GM19468 (cell line): ENCODE measurements around the gene E2F2.
"Not testable (repeated sequence)": the region's sequence is repeated elsewhere in the genome, so short reads cannot be mapped to it uniquely, and the experiment has no call there.

Experiments used
- ATAC-seq: cut with Tn5 transposase; IDR thresholded peaks from one replicate; pipeline ENCODE4 v1.9.1; 2021; ENCODE audit warnings: mild to moderate bottlenecking, moderate library complexity, moderate number of reproducible peaks; ENCODE audit not compliant: unreplicated experiment; ENCODE audit errors: extremely low read depth

The E2F2 gene

DNA sequence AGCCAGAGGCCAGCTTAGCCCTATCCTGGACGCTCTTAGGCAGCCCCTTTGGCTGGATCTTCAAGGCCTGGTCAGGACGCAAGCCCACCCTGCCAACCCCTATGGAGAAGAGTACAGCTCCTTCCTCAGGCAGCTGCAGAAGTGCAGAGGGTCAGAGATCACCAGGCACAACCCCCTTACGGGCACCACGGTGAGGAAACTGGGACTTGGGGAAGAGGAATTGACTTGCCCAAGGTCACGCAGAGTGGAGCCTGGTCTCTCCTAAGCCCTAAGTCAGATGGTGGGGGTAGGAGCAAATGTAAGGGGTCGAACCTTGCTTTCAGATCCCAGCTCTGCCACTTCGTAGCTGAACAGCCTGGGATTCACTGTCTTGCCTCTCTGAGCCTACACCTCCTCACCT lies 3.7 kb downstream of the E2F2 start:
- no peak for ATAC-seq

DNA sequence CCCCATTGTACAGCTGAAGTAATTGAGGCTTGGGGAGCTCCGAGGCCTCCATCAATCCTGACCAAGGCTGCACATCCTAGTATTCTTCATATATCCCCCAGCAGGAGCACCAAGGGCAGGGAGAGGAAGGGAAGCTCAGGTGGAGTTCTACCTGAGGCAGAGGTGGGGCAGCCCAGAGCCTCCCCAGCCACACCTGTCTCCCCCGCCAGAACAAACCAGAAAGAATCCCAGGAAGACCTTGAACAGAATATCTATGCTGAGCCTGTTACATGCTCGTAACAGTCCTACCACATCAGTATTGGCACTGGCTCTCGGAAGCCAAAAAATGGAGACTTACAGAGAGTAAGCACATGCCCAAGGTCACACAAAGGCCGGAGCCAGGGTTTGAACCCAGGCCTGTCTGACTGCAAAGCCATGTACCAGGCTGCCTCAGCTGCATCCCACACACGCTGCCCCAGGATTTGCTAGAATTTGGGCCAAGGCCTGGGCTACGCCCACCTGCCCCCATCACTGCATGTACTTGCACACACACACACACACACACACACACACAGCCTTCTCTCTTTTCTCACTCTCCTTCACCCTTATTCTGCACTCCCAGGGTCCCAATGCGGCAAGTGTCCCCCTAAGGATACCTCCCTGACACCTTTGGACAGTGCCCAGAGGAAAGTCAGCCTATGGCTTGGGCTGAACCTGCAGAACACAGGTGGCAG lies 4.5 kb downstream of the E2F2 start:
- ATAC-seq: no peak

DNA sequence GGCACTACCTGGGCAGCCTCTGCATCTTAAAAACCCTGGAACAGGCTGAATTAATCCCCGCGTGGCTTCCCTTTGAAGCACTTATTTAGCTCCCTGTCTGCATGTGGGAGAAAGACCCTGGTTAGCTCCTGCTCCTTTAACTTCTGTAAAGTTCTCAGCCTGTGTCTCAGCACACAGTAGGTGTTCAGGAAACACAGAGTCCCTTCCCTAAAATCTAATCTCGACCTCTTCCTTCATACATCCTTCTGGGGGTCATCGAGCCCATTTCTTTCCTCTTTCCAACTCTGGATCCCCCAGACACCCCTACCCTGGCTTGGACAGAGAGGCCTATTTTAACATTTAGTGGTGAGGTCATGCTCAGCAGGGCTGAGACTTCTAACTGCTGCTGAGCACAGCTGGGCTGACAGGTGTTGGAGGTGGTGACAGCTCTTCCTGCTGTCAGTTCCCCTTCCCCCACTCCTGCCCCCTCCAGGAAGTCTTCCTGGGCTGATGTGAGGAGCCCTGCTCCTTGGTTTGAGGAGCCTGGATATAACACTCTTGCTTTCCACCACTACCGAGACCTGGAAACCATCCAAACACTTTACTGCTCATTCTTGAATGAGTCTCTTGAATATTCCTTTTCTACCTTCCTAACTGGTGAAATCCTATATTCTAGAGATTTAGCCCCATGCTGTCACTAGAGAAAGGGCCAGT lies 5.3 kb downstream of the E2F2 start:
- no peak for ATAC-seq

DNA sequence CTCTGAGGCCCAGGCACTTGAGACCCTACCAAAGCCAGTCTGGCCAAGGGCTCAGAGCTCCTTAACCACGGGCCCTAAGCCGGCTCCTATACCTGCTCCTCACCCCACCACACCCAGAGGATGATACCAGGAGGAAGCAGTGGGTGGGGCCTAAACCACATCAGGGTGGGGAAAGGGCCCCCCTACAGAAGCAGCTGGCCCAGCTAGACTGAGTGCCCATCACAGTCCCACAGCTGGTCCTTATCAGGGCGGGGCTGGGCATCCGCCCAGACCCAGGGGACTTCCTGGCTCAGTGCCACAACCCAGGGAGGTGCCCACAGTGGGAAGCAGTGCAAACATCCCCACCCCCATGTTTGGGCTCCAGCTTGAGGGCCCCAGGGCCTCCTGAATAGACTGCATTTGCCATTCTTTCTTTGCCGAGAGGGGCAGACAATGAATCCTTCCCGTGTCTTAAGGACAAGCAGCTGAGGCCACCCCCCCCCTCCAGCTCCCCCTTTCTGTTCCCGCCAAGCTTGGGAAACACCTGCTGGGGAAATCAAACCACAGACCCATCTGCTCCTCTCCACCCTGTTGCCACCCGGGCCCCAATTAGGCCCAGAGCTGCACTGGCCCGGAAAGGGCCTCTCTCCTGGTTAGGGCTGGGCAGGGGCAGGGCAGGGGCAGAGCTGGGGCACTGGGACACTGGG lies 6.2 kb downstream of the E2F2 start:
- no peak for ATAC-seq

GRCh38 chr1:23524163-23524562 lies 6.9 kb downstream of the E2F2 start:
- no peak for ATAC-seq

- ATAC-seq: no peak
These were observed 8.6 kb downstream of the E2F2 start for GRCh38 chr1:23522244-23522982.

DNA sequence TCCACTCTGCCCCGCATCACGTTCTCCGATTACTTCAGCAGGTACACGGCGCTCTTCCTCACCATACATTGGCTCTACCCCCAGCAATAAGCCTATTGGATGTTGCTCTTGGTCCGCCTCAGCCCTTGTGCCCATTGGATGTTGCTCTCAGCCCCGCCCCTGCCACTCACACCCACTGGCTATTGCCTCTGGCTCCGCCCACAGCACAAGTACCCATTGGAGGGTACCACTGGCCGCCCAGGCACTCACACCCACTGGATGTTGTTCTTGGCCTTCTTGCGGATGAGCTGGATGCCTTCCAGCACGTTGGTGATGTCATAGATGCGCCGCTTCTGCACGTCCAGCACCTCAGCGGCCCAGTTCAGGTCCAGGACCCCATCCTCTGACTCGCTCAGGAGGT lies 9.4 kb downstream of the E2F2 start:
- ATAC-seq: no peak

DNA sequence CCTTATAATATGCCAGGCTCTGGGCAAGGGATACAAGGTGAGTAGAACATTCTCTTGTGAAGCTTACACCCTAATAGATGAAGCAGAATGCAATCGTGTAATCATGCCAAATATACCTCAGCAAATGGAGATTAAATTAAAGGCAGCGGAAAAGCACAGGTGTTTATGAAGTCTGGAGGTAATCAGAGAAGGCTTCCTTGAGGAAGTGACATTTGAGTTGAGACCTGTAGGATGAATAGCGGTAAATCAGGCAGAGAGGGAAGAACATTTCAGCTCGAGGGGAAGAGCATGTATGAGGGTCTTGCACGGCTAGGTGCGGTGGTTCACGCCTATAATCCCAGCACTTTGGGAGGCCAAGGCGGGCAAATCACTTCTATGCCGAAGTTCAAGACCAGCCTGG lies 13.5 kb downstream of the E2F2 start:
- no peak for ATAC-seq

GRCh38 chr1:23515905-23516304 lies 15.1 kb downstream of the E2F2 start:
- ATAC-seq: no peak

GRCh38 chr1:23514111-23514679 lies 16.8 kb downstream of the E2F2 start:
- ATAC-seq: no peak

DNA sequence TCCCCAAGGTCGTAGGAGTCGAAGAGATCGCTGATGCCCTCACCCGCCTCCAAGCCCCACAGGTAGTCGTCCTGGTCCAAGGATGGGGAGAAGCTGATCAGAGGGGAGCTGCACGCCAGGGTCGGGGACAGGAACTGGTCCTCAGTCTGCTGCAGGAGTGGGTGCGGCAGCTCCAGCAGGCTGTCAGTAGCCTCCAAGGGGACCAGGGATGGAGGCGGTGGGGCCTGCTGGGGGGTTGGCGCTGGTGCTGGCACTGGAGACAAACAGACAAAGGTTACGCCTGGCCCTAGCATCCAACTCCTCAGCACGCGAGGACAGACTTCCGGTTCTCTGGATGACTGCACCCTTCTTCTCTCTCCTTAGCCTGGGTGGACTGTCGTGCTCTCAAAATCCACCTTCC lies 21.1 kb downstream of the E2F2 start:
- no peak for ATAC-seq

DNA sequence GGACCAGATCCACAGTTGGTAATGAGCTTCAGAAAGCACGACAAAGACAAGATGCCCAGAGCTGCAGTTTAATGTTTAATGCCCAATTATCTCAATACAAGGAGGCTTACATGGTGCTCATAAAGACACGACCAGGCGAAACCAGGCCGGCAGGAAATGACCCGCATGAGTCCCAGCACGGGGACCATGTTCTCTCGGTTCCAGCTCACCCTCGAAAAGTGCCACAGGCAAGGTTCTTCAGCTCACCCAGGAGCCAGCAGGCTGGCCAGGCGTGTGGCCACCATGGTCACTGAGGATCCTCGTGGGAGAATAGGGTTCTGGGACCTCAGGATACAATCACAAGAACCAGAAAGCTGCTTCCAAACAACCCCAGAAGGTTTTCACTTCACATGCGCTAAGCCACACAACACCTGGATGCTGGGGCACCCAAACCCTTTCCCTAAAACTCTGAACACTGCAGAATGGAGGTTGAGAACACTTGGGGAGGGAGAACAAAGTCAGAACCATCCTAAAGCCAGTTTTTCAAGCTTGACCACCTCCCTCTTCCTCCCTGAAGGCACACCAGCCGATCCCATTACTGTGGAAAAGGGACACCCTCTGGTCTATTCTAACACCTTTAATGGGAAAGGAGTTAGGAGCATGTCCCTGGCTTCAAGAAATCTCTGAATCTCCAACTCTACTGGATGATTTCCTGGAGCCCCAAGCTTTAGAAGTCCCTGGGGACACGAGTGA lies 24.5 kb downstream of the E2F2 start:
- no peak for ATAC-seq

GRCh38 chr1:23505851-23506250 lies 25.2 kb downstream of the E2F2 start:
- no peak for ATAC-seq

- ATAC-seq: not testable (repeated sequence)
These were observed 26.9 kb downstream of the E2F2 start for GRCh38 chr1:23504156-23504555.

- ATAC-seq: no peak
These were observed 28.1 kb downstream of the E2F2 start for GRCh38 chr1:23502951-23503350.

GRCh38 chr1:23500466-23500865 lies 30.6 kb downstream of the E2F2 start:
- ATAC-seq: no peak

DNA sequence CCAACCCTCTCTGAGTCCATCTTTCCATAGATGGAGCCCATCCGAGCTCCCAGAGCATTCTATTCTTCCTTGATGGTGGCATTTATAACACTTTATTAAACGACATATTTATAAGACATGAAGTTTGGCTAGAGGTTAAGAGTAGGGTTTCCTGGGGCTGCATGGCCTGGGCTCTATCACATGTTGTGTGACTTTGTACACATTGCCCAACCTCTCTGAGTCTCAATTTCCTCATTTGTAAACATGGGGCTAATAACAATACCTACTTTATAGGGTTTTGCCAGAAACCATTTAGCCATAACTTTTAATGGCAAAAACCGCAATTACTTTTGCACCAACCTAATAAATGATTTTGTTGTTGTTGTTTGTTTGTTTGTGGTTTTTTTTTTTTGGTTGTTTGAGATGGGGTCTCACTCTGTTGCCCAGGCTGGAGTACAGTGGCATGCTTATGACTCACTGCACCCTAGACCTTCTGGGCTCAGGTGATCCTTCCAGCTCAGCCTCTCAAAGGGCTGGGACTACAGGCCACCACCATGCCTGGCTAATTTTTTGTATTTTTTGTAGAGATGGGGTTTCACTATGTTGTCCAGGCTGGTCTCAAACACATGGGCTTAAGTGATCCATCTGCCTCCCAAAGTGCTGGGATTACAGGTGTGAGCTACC lies 33.1 kb downstream of the E2F2 start:
- no peak for ATAC-seq

DNA sequence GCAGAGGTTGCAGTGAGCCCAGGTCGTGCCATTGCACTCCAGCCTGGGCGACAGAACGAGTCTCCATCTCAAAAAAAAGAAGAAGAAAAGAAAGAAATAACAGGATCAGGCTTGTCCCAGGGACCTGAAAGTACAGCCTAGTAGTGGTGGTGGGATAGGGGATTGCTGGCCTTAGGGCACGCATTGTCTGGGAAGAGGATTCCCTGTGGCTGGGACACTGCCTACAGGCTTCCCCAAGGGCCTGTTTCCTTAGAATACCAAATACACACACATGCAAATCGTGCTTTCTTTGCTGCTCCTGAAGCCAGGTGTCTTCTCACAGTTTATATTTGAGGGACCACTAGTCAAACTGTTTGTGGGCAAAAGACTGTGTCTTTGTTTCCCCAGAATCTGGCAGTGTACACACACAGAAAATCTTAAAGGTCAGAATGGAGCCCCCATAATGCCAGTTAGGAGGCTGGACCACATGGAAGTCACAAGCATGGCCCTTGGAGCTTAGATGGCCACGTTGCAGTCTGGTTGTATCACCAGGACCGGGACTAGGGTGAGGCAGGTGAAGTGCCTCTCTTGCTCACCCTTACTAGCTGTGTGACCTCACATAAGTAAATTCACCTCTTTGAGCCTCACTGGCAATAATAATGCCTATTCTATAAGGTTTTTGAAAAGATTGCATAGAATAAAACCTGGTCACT lies 34.4 kb downstream of the E2F2 start:
- no peak for ATAC-seq

- ATAC-seq: not testable (repeated sequence)
These were observed 36.2 kb downstream of the E2F2 start for GRCh38 chr1:23494836-23495235.
